Measurements from ENCODE around the gene KCNIP1. TPM values are rescaled to one million over a fixed set of nuclear protein-coding genes. Genes with fewer than 3 reads are reported as not detected.

Gene KCNIP1
- total RNA-seq, 1 donor from 2014 or later, result not detected

- Histone ChIP-seq H3K36me3 (no peaks in the 10 kb centered on the region), H3K4me3 (no peak overlapping the region), H3K4me1 (no peaks in the 10 kb centered on the region), H3K27me3 (no peaks in the 10 kb centered on the region), H3K9me3 (no peaks in the 10 kb centered on the region), H3K27ac (no peak overlapping the region)
- TF ChIP-seq POLR2AphosphoS5 (IDR thresholded peaks at IDR 0.05; ENCODE audit: insufficient read depth in 1 of 2, low read depth in 1 of 2), result no peak
- no peak for TF ChIP-seq POLR2A (IDR thresholded peaks at IDR 0.05)
- intact Hi-C loops (cut with DNase I), result no loop called here
- DNase-seq (ENCODE audit: extremely low spot score in 2 of 2), result no peak
Observed at GRCh38 chr5:170585273-170585948, 81.6 kb downstream of the KCNIP1 start.

DNA sequence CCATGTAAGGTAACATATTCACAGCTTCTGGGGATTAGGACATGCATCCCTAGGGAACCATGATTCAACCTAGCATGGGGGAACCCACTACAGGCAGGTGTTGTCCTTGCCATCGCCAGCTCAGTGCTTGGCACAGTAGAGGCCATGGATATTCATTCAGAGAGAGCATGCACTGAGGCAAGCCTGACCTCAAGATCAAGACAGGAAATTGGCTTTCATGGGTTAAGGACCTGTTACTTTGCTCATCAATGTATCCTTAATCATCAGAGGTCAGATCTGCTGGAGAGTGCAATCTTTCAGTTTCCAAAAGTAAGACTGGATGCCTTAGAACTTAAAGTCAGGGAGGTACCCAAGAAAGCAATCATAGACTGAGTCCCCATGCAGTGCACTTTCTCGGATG, 84.0 kb downstream of the KCNIP1 start:
- no peaks in the 10 kb centered on the region for H3K27me3 ChIP-seq
- H3K4me1 ChIP-seq, result no peaks in the 10 kb centered on the region
- intact Hi-C loops (cut with DNase I), result no loop called here
- no peaks in the 10 kb centered on the region for H3K9me3 ChIP-seq
- H3K36me3 ChIP-seq, result no peaks in the 10 kb centered on the region
- TF ChIP-seq POLR2AphosphoS5 (IDR thresholded peaks at IDR 0.05; ENCODE audit: insufficient read depth in 1 of 2, low read depth in 1 of 2), result no peak
- TF ChIP-seq, protein P1, sequence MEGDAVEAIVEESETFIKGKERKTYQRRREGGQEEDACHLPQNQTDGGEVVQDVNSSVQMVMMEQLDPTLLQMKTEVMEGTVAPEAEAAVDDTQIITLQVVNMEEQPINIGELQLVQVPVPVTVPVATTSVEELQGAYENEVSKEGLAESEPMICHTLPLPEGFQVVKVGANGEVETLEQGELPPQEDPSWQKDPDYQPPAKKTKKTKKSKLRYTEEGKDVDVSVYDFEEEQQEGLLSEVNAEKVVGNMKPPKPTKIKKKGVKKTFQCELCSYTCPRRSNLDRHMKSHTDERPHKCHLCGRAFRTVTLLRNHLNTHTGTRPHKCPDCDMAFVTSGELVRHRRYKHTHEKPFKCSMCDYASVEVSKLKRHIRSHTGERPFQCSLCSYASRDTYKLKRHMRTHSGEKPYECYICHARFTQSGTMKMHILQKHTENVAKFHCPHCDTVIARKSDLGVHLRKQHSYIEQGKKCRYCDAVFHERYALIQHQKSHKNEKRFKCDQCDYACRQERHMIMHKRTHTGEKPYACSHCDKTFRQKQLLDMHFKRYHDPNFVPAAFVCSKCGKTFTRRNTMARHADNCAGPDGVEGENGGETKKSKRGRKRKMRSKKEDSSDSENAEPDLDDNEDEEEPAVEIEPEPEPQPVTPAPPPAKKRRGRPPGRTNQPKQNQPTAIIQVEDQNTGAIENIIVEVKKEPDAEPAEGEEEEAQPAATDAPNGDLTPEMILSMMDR (IDR thresholded peaks at IDR 0.05), result no peak
- TF ChIP-seq POLR2A (IDR thresholded peaks at IDR 0.05), result no peak
- H3K4me3 ChIP-seq, result no peak overlapping the region
- no peak for DNase-seq (ENCODE audit: extremely low spot score in 2 of 2)
- no peak overlapping the region for H3K27ac ChIP-seq

DNA sequence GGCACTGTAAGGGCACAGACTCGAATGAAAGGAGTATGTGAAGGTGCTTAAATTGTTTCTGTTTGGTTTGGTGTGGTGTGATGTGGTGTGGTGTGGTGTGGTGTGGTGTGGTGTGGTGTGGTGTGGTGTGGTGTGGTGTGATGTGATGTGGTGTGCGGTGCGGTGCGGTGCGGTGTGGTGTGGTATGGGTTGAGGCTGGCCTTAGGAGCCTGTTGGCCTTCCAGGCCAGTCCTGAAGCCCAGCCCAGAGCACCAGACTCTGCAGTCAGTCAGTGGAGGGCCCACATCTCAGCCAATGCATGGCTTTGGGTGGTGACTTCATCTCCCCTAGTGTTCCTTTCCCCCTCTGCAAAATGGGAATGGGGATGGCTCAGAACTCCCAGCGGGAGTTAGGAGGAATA, 85.8 kb downstream of the KCNIP1 start:
- H3K9me3 ChIP-seq, result no peaks in the 10 kb centered on the region
- intact Hi-C loops (cut with DNase I), result no loop called here
- no peak overlapping the region for H3K4me3 ChIP-seq
- TF ChIP-seq POLR2A (IDR thresholded peaks at IDR 0.05) (no peak), POLR2AphosphoS5 (IDR thresholded peaks at IDR 0.05; ENCODE audit: insufficient read depth in 1 of 2, low read depth in 1 of 2) (no peak)
- TF ChIP-seq, protein P1 (IDR thresholded peaks at IDR 0.05), result no peak
- DNase-seq (ENCODE audit: extremely low spot score in 2 of 2), result no peak
- no peaks in the 10 kb centered on the region for H3K36me3 ChIP-seq
- no peaks in the 10 kb centered on the region for H3K27me3 ChIP-seq
- no peaks in the 10 kb centered on the region for H3K4me1 ChIP-seq
- H3K27ac ChIP-seq, result no peak overlapping the region

GRCh38 chr5:170590566-170590965, 86.7 kb downstream of the KCNIP1 start:
- Histone ChIP-seq H3K36me3 (no peaks in the 10 kb centered on the region), H3K27me3 (no peaks in the 10 kb centered on the region), H3K4me1 (no peaks in the 10 kb centered on the region), H3K27ac (no peak overlapping the region), H3K9me3 (no peaks in the 10 kb centered on the region), H3K4me3 (no peak overlapping the region)
- TF ChIP-seq, protein P1 (IDR thresholded peaks at IDR 0.05), result no peak
- TF ChIP-seq POLR2A (IDR thresholded peaks at IDR 0.05) (no peak), POLR2AphosphoS5 (IDR thresholded peaks at IDR 0.05; ENCODE audit: insufficient read depth in 1 of 2, low read depth in 1 of 2) (no peak)
- intact Hi-C loops (cut with DNase I), result no loop called here
- DNase-seq (ENCODE audit: extremely low spot score in 2 of 2), result no peak

DNA sequence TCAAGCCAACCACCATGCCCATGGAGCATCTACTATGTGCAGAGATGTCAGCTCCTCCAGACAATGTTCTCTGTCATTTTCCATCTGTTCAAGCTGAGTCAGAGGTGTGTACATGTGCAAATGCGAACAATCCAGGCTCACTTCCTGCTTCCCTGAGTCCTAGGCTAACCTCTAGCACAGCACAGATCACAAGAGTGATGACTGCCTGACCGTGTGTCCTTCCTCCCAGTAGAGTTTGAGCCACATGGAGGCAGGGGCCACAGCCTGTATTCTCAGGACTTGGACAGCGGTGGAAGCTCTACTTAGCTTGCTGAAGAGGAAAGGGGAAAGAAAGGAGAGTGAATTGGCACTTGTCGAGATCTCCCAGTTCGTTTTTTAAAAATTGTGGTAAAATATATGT, 87.2 kb downstream of the KCNIP1 start:
- TF ChIP-seq, protein P1 (IDR thresholded peaks at IDR 0.05), result no peak
- no peak for TF ChIP-seq POLR2AphosphoS5 (IDR thresholded peaks at IDR 0.05; ENCODE audit: insufficient read depth in 1 of 2, low read depth in 1 of 2)
- TF ChIP-seq POLR2A (IDR thresholded peaks at IDR 0.05), result no peak
- Histone ChIP-seq H3K4me1 (no peaks in the 10 kb centered on the region), H3K4me3 (no peak overlapping the region), H3K27ac (no peak overlapping the region), H3K9me3 (no peaks in the 10 kb centered on the region), H3K27me3 (no peaks in the 10 kb centered on the region), H3K36me3 (no peaks in the 10 kb centered on the region)
- intact Hi-C loops (cut with DNase I), result no loop called here
- no peak for DNase-seq (ENCODE audit: extremely low spot score in 2 of 2)
